ENCODE results near the gene ORC2.

GRCh38 chr2:200968162-200968561 is 4.7 kb upstream of the ORC2 start:
- TF ChIP-seq CTCF (IDR thresholded peaks at IDR 0.05; ENCODE audit: low read depth, low read length) (no peak), EZH2phosphoT487 (IDR thresholded peaks at IDR 0.05; ENCODE audit: low read depth) (no peak)
